Umbilical cord (tissue), 2 donors: ENCODE results near the gene SLC6A2. TPM values are rescaled to one million over a fixed set of nuclear protein-coding genes. Genes with fewer than 3 reads are reported as not detected.
A peak's percentile ranks its signal among the peaks of the same experiment; 100 is the strongest.
"Not testable (repeated sequence)": the region's sequence is repeated elsewhere in the genome, so short reads cannot be mapped to it uniquely, and the experiment has no call there.

Experiments
- DNase-seq: peaks from one replicate; pipeline ENCODE4 v3.0.0-alpha.2; 2015; ENCODE audit warnings: low spot score
- total RNA-seq: library from RNA; depleted of rRNA; stranded (reverse); fragments of >200 nt; gene quantifications from one replicate; pipeline ENCODE4 v1.2.3, GENCODE V29; 2014; ENCODE audit warnings: low replicate concordance; ENCODE audit not compliant: insufficient read depth

Gene SLC6A2
- 2.6 TPM for total RNA-seq

- DNase-seq: peak; percentile 21
These were observed at the start of gene SLC6A2 for GRCh38 chr16:55655897-55656681. Gene SLC6A2 (plus strand): TSS chr16:55655988. CDS start chr16:55656695, 707 bp downstream.

GRCh38 chr16:55613613-55614335 lies 42.0 kb upstream of the SLC6A2 start:
- DNase-seq: no peak

GRCh38 chr16:55615071-55615470 lies 40.7 kb upstream of the SLC6A2 start:
- DNase-seq: no peak

GRCh38 chr16:55615670-55616069 lies 40.1 kb upstream of the SLC6A2 start:
- DNase-seq: not testable (repeated sequence)

- no peak for DNase-seq
These were observed 34.0 kb upstream of the SLC6A2 start for GRCh38 chr16:55621771-55622170.

- DNase-seq: no peak
These were observed 33.5 kb upstream of the SLC6A2 start for GRCh38 chr16:55622272-55622671.

- no peak for DNase-seq
These were observed 32.7 kb upstream of the SLC6A2 start for GRCh38 chr16:55622930-55623561.

GRCh38 chr16:55623640-55624039 lies 32.1 kb upstream of the SLC6A2 start:
- DNase-seq: no peak

- no peak for DNase-seq
These were observed 31.1 kb upstream of the SLC6A2 start for GRCh38 chr16:55624696-55625095.

GRCh38 chr16:55625843-55626242 lies 29.9 kb upstream of the SLC6A2 start:
- DNase-seq: no peak

- DNase-seq: no peak
These were observed 27.4 kb upstream of the SLC6A2 start for GRCh38 chr16:55628306-55628968.

- DNase-seq: no peak
These were observed 25.0 kb upstream of the SLC6A2 start for GRCh38 chr16:55630774-55631173.

- no peak for DNase-seq
These were observed 23.5 kb upstream of the SLC6A2 start for GRCh38 chr16:55632259-55632658.

- DNase-seq: no peak
These were observed 21.6 kb upstream of the SLC6A2 start for GRCh38 chr16:55634193-55634592.

- DNase-seq: no peak
These were observed 17.5 kb upstream of the SLC6A2 start for GRCh38 chr16:55638256-55638655.

GRCh38 chr16:55640701-55641327 lies 15.0 kb upstream of the SLC6A2 start:
- DNase-seq: no peak

GRCh38 chr16:55641430-55642056 lies 14.2 kb upstream of the SLC6A2 start:
- no peak for DNase-seq

GRCh38 chr16:55642611-55643010 lies 13.2 kb upstream of the SLC6A2 start:
- DNase-seq: no peak

GRCh38 chr16:55643161-55643970 lies 12.4 kb upstream of the SLC6A2 start:
- no peak for DNase-seq

- no peak for DNase-seq
These were observed 9.8 kb upstream of the SLC6A2 start for GRCh38 chr16:55645986-55646385.
